M059J (cell line): ENCODE results near the gene ANKRD33. TPM values are rescaled to one million over a fixed set of nuclear protein-coding genes. Genes with fewer than 3 reads are reported as not detected.

ENCODE experiments used
- total RNA-seq: library from RNA; depleted of rRNA; stranded (reverse); fragments of >200 nt; shearing (Covaris generic); gene quantifications from 2 replicates; pipeline ENCODE4 v1.2.3, GENCODE V29; 2014; rRNA removed

The ANKRD33 gene
- total RNA-seq, 1 experiment from 2014 or later: not detected

Other genes starting within 250 kb of the ANKRD33 start
- gene FIGNL2, start 39.4 kb upstream of the ANKRD33 start, total RNA-seq: 0.10 TPM in 1 of 2 replicates, not detected in the other
- gene ACVRL1, start 19.4 kb downstream of the ANKRD33 start, total RNA-seq: 0.10 and 1.2 TPM in 2 replicates
- 2.7 and 3.1 TPM in 2 replicates for gene ACVR1B, start 63.6 kb downstream of the ANKRD33 start, total RNA-seq
- gene TAMALIN, start 118.8 kb downstream of the ANKRD33 start, total RNA-seq: 0.10 and 0.25 TPM in 2 replicates
- gene NR4A1, start 163.3 kb downstream of the ANKRD33 start, total RNA-seq: 0.84 and 2.5 TPM in 2 replicates
- 52.6 and 62.0 TPM in 2 replicates for gene ATG101, start 181.9 kb downstream of the ANKRD33 start, total RNA-seq
- gene SMIM41, start 191.6 kb downstream of the ANKRD33 start, total RNA-seq: not detected in 2 replicates